ENCODE results near the gene ZNF208. TPM values are rescaled to one million over a fixed set of nuclear protein-coding genes. Genes with fewer than 3 reads are reported as not detected.

Gene ZNF208
- total and polyA plus RNA-seq, 2 of the 8 experiments (the other 6 are each of a cell fraction or from before 2014, with no cell fraction given) = not detected

DNA sequence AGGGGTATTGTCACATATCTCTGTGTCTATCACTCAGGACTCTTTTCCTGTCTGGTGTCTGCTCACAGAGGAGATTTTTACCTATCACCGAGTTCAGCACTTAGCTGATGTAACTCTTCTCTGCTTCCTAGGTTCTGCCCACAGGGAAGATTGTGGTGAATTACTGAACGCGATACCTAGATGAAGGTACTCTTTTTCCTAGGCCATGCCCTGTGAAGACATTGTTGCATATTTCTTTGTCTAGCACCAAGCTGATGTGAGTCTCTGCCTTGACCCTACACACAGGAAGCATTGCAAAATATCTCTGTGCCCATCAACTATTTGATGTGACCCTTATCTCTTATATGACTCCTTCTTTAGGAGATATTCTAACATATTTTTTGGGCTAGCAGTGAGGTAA, 102.7 kb downstream of the ZNF208 start:
- H4K91ac ChIP-seq (replicated peaks; ENCODE audit: insufficient read length, low read length) = no peak overlapping the region
- FAIRE-seq (no peak), DNase-seq (ENCODE audit: low read depth in 1 of 2, low spot score in 2 of 2) (no peak)
- H3K4me2 ChIP-seq (ENCODE audit: insufficient read depth in 1 of 2, low read depth in 2 of 2, low read length in 2 of 2) = no peak overlapping the region
- H4K5ac ChIP-seq (ENCODE audit: insufficient read length, low read depth, low read length) = no peak overlapping the region
- no peak overlapping the region for H2BK15ac ChIP-seq (ENCODE audit: low read length)
- no peak overlapping the region for H3K4me3 ChIP-seq (ENCODE audit: extremely low read depth in 1 of 4, insufficient read depth in 2 of 4, low read depth in 3 of 4, low read length in 4 of 4)
- H3K23me2 ChIP-seq (ENCODE audit: low read depth, low read length) = no peaks in the 10 kb centered on the region
- H3K27me3 ChIP-seq (replicated peaks in 1 of 4; ENCODE audit: control insufficient read depth in 3 of 4, extremely low read depth in 1 of 4, insufficient read depth in 3 of 4, low read length in 3 of 4) = no peaks in the 10 kb centered on the region
- H2BK12ac ChIP-seq (ENCODE audit: low read depth, low read length) = no peak overlapping the region
- no peaks in the 10 kb centered on the region for H3K79me2 ChIP-seq (ENCODE audit: control insufficient read depth in 1 of 2, insufficient read depth in 2 of 2, low read length in 2 of 2)
- POLR2A ChIA-PET (ENCODE audit: partially characterized antibody) = no interaction called here
- CTCF ChIA-PET (ENCODE audit: partially characterized antibody) = no interaction called here
- H3K23ac ChIP-seq (ENCODE audit: insufficient read length) = no peak overlapping the region
- no peak overlapping the region for H2AFZ ChIP-seq (ENCODE audit: low read length)
- H3K18ac ChIP-seq (ENCODE audit: extremely low read depth, low read length) = no peak overlapping the region
- H3K79me1 ChIP-seq (ENCODE audit: low read depth, low read length) = no peaks in the 10 kb centered on the region
- no peak overlapping the region for H3K27ac ChIP-seq (ENCODE audit: low read depth, low read length)
- no peak overlapping the region for H4K8ac ChIP-seq (ENCODE audit: extremely low read depth, insufficient read depth, low read length)
- H3K4ac ChIP-seq (replicated peaks; ENCODE audit: insufficient read length, low read depth, low read length) = no peak overlapping the region
- no peak overlapping the region for H2BK5ac ChIP-seq (ENCODE audit: low read depth, low read length)
- H2AK5ac ChIP-seq (ENCODE audit: low read depth, low read length) = no peak overlapping the region
- H3K56ac ChIP-seq (replicated peaks; ENCODE audit: insufficient read length, low read depth, low read length) = no peak overlapping the region
- no peak overlapping the region for H3K9ac ChIP-seq (replicated peaks in 1 of 4; ENCODE audit: extremely low read depth in 1 of 4, low read depth in 3 of 4, low read length in 3 of 4)
- H4K20me1 ChIP-seq (replicated peaks in 1 of 2; ENCODE audit: control insufficient read depth in 1 of 2, insufficient read depth in 2 of 2, low read length in 2 of 2) = no peaks in the 10 kb centered on the region
- 76% methylated on average over 3 of the region's 3 CpGs; no CpG with 5 or more reads in 1 of the 2 experiments for WGBS, 2 experiments (ENCODE audit: extremely low coverage in 1 of 2, insufficient coverage in 1 of 2, insufficient read length in 1 of 2, insufficient replicate concordance in 2 of 2, low coverage in 1 of 2, low lambda C conversion rate in 2 of 2, missing lambda C conversion rate in 1 of 2)
- no peak for TF ChIP-seq TAF7 (optimal IDR thresholded peaks at IDR 0.05; ENCODE audit: borderline replicate concordance, low read depth, low read length)
- TF ChIP-seq JUN (IDR thresholded peaks at IDR 0.05; ENCODE audit: low read depth, low read length) = no peak
- TF ChIP-seq GTF2F1 (IDR thresholded peaks at IDR 0.05; ENCODE audit: borderline replicate concordance, low read depth, low read length) = no peak
- TF ChIP-seq SP2 (IDR thresholded peaks at IDR 0.05; ENCODE audit: low read length) = no peak
- no peak for TF ChIP-seq CHD2 (IDR thresholded peaks at IDR 0.05; ENCODE audit: low read length)
- TF ChIP-seq HDAC2 (IDR thresholded peaks at IDR 0.05; ENCODE audit: borderline replicate concordance in 1 of 2, low read depth in 2 of 2, low read length in 2 of 2) = no peak
- TF ChIP-seq RNF2 (IDR thresholded peaks at IDR 0.05; ENCODE audit: borderline replicate concordance, low read depth, low read length, missing control alignments, poor library complexity, severe bottlenecking) = no peak
- TF ChIP-seq BACH1 (IDR thresholded peaks at IDR 0.05; ENCODE audit: low read length) = no peak
- TF ChIP-seq SIN3A (conservative IDR thresholded peaks at IDR 0.05 in 1 of 2, IDR thresholded peaks at IDR 0.05 in 1 of 2; ENCODE audit: low read depth in 1 of 2, low read length in 2 of 2) = no peak
- no peak for TF ChIP-seq MAFK (IDR thresholded peaks at IDR 0.05; ENCODE audit: low read depth, low read length)
- TF ChIP-seq TBP (IDR thresholded peaks at IDR 0.05; ENCODE audit: low read depth, low read length) = no peak
- no peak for TF ChIP-seq CHD1 (IDR thresholded peaks at IDR 0.05; ENCODE audit: low read depth, low read length)
- no peaks in the 10 kb centered on the region for H3K4me1 ChIP-seq (replicated peaks in 1 of 4; ENCODE audit: control insufficient read depth in 3 of 4, insufficient read depth in 4 of 4, low read length in 3 of 4)
- H3K36me3 ChIP-seq (ENCODE audit: control insufficient read depth in 2 of 4, insufficient read depth in 4 of 4, low read length in 3 of 4) = no peaks in the 10 kb centered on the region; a peak in 1 of 8 replicates
- peaks cover 77 to 90% of the 10 kb centered on the region in 2 experiments for H3K9me3 ChIP-seq (ENCODE audit: insufficient read depth in 2 of 2, low read depth in 1 of 2, low read length in 1 of 2)
- no peak overlapping the region for H2BK120ac ChIP-seq (replicated peaks; ENCODE audit: low read depth, low read length)
- H3K14ac ChIP-seq (ENCODE audit: insufficient read length) = no peak overlapping the region
- H2BK20ac ChIP-seq (ENCODE audit: low read length) = no peak overlapping the region

All from H1 (cell line).